ENCODE measurements around the gene UBAC1. TPM values are rescaled to one million over a fixed set of nuclear protein-coding genes. Genes with fewer than 3 reads are reported as not detected.

UBAC1 gene
- total and polyA plus RNA-seq, 10 of the 15 experiments (the other 5 are each of a cell fraction or from before 2014, with no cell fraction given), result 16.7 to 54.6 (median 38.5) TPM

GRCh38 chr9:136002215-136002614 is 41.0 kb upstream of the UBAC1 start:
- intact Hi-C loops (cut with micrococcal nuclease; ENCODE audit: unreplicated experiment), result no loop called here
- DNase-seq (ENCODE audit: low read depth, low spot score), result no peak
- H3K27ac ChIP-seq (ENCODE audit: control insufficient read depth, insufficient read depth), result no peak overlapping the region
- no peak overlapping the region for H3K4me2 ChIP-seq (ENCODE audit: control insufficient read depth, insufficient read depth)
- 24% methylated on average over 11 of the region's 11 CpGs for WGBS (ENCODE audit: insufficient coverage, insufficient replicate concordance, low lambda C conversion rate, missing lambda C conversion rate)
- ChIA-PET POLR2A (no interaction called here), RAD21 (ENCODE audit: unreplicated experiment) (no interaction called here), CTCF (no interaction called here), SMC1A (ENCODE audit: uncharacterized antibody, unreplicated experiment) (no interaction called here)
- H3K79me2 ChIP-seq (ENCODE audit: control insufficient read depth, insufficient read depth, low read length), result no peaks in the 10 kb centered on the region
- in situ Hi-C loops (cut with MboI), result no loop called here
- H3K9me3 ChIP-seq (replicated peaks; ENCODE audit: control insufficient read depth, insufficient read depth, low read length), result no peaks in the 10 kb centered on the region
- H3K27me3 ChIP-seq (replicated peaks in 1 of 2; ENCODE audit: control insufficient read depth in 2 of 2, insufficient read depth in 2 of 2, low read length in 1 of 2), result no peaks in the 10 kb centered on the region
- H3K9ac ChIP-seq (ENCODE audit: control insufficient read depth, insufficient read depth, low read length), result no peak overlapping the region
- H3K4me3 ChIP-seq, result no peak overlapping the region
- BruUV-seq (replicated peaks), result no TSS peak
- no peak for FAIRE-seq
- H4K20me1 ChIP-seq (ENCODE audit: control insufficient read depth, insufficient read depth), result no peaks in the 10 kb centered on the region; the same call in 1 of the 2 replicates
- no peaks in the 10 kb centered on the region for H3K36me3 ChIP-seq (ENCODE audit: control insufficient read depth in 2 of 2, insufficient read depth in 2 of 2, low read length in 1 of 2)
- TF ChIP-seq RAD51 (IDR thresholded peaks at IDR 0.05) (no peak), MEF2B (IDR thresholded peaks at IDR 0.05; ENCODE audit: partially characterized antibody, poor library complexity, severe bottlenecking) (no peak), STAT1 (conservative IDR thresholded peaks at IDR 0.05) (no peak), SREBF2 (IDR thresholded peaks at IDR 0.05; ENCODE audit: low read length) (no peak), CREM (IDR thresholded peaks at IDR 0.05; ENCODE audit: low read depth) (no peak), ESRRA (IDR thresholded peaks at IDR 0.05; ENCODE audit: low read length) (no peak), SMAD1 (IDR thresholded peaks at IDR 0.05; ENCODE audit: low read depth, partially characterized antibody) (no peak), CHD1 (IDR thresholded peaks at IDR 0.05; ENCODE audit: low read depth, low read length) (no peak)
- ATAC-seq, result no peak
- H2AFZ ChIP-seq (ENCODE audit: control insufficient read depth, low read depth, low read length), result no peak overlapping the region
- no peaks in the 10 kb centered on the region for H3K4me1 ChIP-seq (ENCODE audit: control insufficient read depth, insufficient read depth, low read length)

- RAD21 ChIA-PET (ENCODE audit: unreplicated experiment), result no interaction called here
- POLR2A ChIA-PET, result no interaction called here
- in situ Hi-C loops (cut with MboI), result no loop called here
- TF ChIP-seq CREM (IDR thresholded peaks at IDR 0.05; ENCODE audit: low read depth), result no peak
- TF ChIP-seq GABPA (IDR thresholded peaks at IDR 0.05; ENCODE audit: low read depth), result no peak
- no peak for TF ChIP-seq RAD21 (IDR thresholded peaks at IDR 0.05; ENCODE audit: insufficient read depth, low read depth, low read length)
- TF ChIP-seq SP1 (IDR thresholded peaks at IDR 0.05; ENCODE audit: low read depth, low read length), result no peak
- no peak for TF ChIP-seq MXI1 (IDR thresholded peaks at IDR 0.05; ENCODE audit: low read depth, low read length)
- TF ChIP-seq E2F8 (IDR thresholded peaks at IDR 0.05; ENCODE audit: low read depth, partially characterized antibody), result no peak
- TF ChIP-seq SMAD5 (IDR thresholded peaks at IDR 0.05; ENCODE audit: low read depth), result no peak
- TF ChIP-seq ZBTB4 (CRISPR knock-in tag; IDR thresholded peaks at IDR 0.05), result no peak
These were observed 40.1 kb upstream of the UBAC1 start for GRCh38 chr9:136001231-136001630.

More at GRCh38 chr9:136001231-136001630, 40.1 kb upstream of the UBAC1 start:
- Histone ChIP-seq H3K79me2 (ENCODE audit: control insufficient read depth, insufficient read depth, low read length) (no peaks in the 10 kb centered on the region), H3K4me3 (no peak overlapping the region), H3K27ac (ENCODE audit: control insufficient read depth, insufficient read depth) (no peak overlapping the region), H4K20me1 (ENCODE audit: control insufficient read depth, insufficient read depth) (no peaks in the 10 kb centered on the region; the same call in 1 of the 2 replicates), H3K36me3 (ENCODE audit: control insufficient read depth in 2 of 2, insufficient read depth in 2 of 2, low read length in 1 of 2) (no peaks in the 10 kb centered on the region), H2AFZ (ENCODE audit: control insufficient read depth, low read depth, low read length) (no peak overlapping the region), H3K9ac (ENCODE audit: control insufficient read depth, insufficient read depth, low read length) (no peak overlapping the region), H3K27me3 (replicated peaks in 1 of 2; ENCODE audit: control insufficient read depth in 2 of 2, insufficient read depth in 2 of 2, low read length in 1 of 2) (no peaks in the 10 kb centered on the region), H3K4me2 (ENCODE audit: control insufficient read depth, insufficient read depth) (no peak overlapping the region), H3K4me1 (ENCODE audit: control insufficient read depth, insufficient read depth, low read length) (no peaks in the 10 kb centered on the region), H3K9me3 (replicated peaks; ENCODE audit: control insufficient read depth, insufficient read depth, low read length) (no peaks in the 10 kb centered on the region)
- whole genome bisulfite sequencing (ENCODE audit: insufficient coverage, insufficient replicate concordance, low lambda C conversion rate, missing lambda C conversion rate), result 40% methylated on average over 18 of the region's 18 CpGs
- BruUV-seq (replicated peaks), result no TSS peak
- ATAC-seq, result no peak
- SMC1A ChIA-PET (ENCODE audit: uncharacterized antibody, unreplicated experiment), result no interaction called here
- CTCF ChIA-PET, result no interaction called here
- no peak for DNase-seq (ENCODE audit: low read depth, low spot score)
- no peak for FAIRE-seq
- intact Hi-C loops (cut with micrococcal nuclease; ENCODE audit: unreplicated experiment), result no loop called here
